ENCODE measurements around the gene ACTL7B.
A peak's percentile ranks its signal among the peaks of the same experiment; 100 is the strongest.

GRCh38 chr9:108889649-108890067, 33.9 kb upstream of the ACTL7B start:
- TF ChIP-seq, protein P1, sequence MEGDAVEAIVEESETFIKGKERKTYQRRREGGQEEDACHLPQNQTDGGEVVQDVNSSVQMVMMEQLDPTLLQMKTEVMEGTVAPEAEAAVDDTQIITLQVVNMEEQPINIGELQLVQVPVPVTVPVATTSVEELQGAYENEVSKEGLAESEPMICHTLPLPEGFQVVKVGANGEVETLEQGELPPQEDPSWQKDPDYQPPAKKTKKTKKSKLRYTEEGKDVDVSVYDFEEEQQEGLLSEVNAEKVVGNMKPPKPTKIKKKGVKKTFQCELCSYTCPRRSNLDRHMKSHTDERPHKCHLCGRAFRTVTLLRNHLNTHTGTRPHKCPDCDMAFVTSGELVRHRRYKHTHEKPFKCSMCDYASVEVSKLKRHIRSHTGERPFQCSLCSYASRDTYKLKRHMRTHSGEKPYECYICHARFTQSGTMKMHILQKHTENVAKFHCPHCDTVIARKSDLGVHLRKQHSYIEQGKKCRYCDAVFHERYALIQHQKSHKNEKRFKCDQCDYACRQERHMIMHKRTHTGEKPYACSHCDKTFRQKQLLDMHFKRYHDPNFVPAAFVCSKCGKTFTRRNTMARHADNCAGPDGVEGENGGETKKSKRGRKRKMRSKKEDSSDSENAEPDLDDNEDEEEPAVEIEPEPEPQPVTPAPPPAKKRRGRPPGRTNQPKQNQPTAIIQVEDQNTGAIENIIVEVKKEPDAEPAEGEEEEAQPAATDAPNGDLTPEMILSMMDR (conservative IDR thresholded peaks at IDR 0.05 in 1 of 2, IDR thresholded peaks at IDR 0.05 in 1 of 2; ENCODE audit: extremely low read depth in 1 of 2, insufficient read depth in 1 of 2, low read depth in 1 of 2, low read length in 2 of 2): peak in 1 of 2 donors; percentile 19
- TF ChIP-seq EZH2 (IDR thresholded peaks at IDR 0.05; ENCODE audit: borderline replicate concordance, low read length): no peak
